GM10847 (cell line): ENCODE data around the gene TP53AIP1.

ENCODE experiments used
- POLR2A ChIP-seq: IDR thresholded peaks from 2 replicates; pipeline ENCODE4 v1.6.1; 2011; ENCODE audit not compliant: insufficient read length; ENCODE audit errors: extremely low read depth

The TP53AIP1 gene, protein sequence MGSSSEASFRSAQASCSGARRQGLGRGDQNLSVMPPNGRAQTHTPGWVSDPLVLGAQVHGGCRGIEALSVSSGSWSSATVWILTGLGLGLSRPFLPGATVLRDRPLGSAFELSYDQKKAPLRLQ

DNA sequence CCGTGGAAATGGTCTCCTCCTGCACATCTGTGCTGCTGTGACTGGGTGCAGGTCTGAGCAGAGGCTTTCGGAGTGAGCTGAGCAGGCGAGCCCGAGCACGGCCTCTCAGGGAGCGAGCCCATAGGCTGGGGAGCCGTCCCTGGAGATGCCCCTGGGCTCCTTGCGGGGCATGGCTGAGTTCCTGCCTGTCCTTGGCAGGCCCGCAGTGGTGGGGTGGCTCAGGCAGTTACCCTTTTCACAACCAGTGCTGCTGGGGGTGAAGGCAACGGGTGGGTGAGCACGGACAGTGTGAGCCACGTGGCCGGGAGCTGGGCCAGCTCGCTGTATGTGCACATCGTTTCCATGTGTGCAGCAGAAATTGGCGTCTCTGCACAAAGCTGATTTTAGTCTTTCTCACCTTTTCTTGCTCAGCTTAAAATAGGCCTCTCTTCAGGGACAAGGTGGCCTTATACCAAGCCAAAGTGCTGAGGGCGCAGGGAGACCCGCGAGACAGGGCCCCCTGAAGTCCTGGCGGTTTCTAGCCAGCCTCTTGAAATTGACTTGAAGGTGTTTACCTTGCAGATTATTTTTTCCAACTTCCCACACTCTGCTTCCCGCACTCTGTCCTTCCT lies at the start of gene TP53AIP1:
TP53AIP1 (minus strand) TSS at position 55 of the 611 bp plus-strand sequence. CDS start 5,053 bp downstream, outside the sequence.
- no peak for TF ChIP-seq POLR2A

DNA sequence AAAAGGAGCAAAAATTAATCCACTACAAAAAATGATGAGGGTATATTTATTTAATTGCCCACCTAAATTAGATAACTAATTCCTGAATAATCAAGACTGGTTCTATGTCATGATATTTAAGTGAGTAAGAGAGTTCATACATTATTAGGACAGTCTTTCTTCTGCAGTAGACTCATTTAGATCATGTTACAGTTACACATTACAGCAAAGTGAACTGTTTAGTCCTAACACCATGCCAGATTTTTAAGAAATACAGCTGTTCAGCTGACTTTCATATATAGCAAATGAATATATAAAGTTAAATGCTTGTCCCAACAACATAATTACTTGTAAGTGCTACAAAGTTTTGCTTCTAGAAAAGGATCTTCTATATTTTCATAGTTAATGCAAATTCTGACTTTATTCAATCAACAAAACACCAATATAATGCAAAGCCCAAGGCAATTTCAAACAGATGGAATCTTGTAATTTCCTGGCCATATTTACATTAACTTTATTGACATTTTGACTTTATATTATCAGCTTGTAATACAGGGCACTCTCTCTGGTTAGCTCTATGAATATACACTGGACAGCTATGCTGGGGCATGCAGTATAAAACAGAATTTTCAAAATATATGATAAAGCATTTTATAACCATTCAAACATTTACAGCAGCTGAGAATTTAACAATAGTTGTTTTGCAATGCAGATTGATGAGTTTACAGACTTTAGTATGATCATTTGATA lies 45.7 kb upstream of the TP53AIP1 start:
- no peak for TF ChIP-seq POLR2A

DNA sequence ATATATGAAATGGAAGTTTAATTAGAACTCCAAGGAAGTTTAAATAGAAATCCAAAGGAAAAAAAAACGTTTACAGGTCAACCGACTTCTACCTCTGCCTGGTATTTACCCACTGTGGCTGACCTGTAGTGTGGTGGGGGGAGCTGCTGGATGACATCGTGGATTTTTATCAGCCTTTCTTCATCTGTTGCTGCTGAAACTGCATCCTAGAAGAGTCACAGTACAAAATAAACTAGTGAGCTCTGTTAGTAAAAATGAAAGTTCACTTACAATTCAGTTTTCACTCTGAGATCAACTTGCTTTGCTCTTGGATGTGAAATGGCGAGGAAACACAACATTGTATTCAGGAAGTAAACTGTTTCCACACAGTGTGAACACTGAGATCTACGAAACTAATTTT lies 43.2 kb upstream of the TP53AIP1 start:
- no peak for TF ChIP-seq POLR2A

DNA sequence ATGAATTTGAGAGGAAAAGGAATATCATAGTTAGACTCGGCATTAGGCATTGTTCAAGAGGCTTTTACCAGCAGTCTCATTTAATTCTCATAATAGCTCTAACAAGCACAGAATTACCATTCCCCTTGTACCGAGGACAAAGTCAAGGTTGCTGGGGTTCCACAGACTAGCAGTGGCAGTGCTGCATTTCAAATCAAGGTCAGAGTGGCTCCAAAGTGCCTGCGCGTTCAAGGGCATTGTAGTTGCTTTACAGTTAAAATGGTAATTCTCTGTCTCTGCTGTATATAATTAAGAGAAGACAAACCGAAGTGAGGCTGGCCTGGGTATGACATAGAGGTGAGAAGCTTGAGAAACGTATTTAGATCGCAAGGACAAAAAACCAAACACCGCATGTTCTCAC lies 40.4 kb upstream of the TP53AIP1 start:
- no peak for TF ChIP-seq POLR2A

DNA sequence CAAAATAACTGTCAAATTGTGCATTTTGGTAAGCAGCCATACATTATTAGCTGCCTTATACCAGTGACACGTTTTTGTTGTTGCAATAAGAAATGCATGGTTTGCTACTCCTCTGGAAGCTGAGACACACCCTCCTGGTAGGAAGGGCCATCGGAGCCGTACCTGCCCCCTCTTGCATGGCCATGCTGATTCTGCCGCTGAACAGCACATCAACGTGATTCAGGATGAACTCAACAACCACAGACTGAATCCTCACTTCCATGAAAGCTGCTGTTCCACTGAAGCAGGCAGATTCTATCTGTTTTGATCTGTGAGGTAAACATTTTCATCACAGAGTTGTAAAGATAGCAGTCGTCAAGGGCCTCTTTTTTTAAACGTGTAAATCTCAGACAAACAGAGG lies 38.6 kb upstream of the TP53AIP1 start:
- no peak for TF ChIP-seq POLR2A

DNA sequence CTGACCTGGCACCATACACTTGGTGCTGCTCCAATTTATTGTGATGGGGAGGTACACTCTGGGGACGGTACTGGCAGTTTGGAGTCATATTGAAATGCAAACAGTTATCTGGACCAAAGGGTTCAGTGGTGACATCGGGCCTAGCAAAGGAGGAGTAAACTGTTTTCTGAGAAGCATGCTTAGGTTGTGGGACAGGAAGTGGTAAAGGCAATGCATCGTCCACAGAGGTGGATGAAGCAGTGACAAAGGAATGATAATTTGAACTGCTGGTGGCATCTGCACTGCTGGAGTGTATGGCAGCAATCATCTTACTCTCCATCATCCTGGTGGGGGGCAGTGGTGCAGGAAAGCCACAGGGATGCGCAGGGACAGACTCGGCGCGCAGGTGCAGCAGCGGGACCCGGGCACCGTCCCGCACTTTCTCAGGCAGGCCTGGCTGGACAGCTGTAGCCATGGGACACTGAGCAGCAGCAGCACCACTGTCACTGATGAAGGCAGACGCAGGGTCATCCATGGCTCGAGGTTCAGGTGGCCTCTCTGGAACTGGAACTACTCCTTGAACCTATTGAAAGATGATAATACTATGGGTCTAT lies 28.0 kb upstream of the TP53AIP1 start:
- TF ChIP-seq POLR2A, result no peak

DNA sequence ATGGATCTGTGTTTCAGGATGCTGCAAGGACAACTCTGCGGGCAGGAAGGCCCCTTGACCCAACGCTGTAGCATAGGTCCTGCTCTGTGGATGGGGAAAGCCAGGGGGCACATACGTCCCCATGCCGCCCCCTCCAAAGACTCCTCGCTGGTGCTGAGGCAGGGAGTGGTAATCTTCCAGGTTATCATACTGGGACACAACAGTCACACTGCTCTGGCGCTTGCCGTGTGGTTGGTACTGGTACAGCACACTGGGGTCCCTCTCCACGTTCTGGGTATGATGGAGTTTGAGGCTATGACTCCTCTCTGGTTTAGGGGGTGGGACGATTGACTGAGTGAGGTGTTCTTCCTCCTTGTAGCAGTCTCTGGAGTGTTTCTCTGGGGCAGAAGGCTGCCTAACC lies 26.2 kb upstream of the TP53AIP1 start:
- no peak for TF ChIP-seq POLR2A

DNA sequence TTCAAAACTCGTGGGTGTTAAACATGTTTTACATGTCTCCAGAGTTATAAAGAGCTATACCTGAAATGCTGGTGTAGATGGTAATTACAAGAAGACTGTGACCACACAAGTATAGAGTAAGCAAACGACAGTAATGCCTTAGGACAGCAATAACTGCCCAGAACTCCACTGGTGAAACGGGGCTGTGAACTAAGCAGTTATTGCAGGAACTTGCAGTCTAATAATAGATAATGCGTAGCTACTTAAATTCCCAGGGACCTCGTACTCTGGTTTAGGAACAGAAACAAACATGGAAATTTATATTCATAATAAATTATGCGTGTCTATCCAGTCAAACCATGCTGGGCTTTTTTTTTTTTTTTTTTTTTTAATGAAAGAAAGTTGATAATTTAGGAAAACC lies 24.9 kb upstream of the TP53AIP1 start:
- no peak for TF ChIP-seq POLR2A

DNA sequence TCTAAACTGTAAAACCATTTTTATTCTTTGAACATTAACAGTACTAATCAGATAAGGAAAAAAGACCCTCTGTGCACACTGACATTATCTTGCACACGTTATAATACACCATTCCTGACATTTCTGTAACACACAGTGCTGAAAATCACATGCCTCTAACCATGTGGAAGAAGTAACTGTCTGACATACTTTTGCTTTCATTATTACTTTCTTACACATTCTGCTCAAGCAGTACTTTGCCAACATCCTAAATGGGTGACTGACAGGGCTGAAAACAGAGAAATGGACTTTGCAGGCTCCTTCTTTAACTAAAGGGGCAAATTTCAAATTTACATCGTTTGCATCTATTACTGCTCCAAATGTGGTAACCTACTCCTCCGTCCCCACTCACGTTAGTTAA lies 22.8 kb upstream of the TP53AIP1 start:
- TF ChIP-seq POLR2A, result no peak

DNA sequence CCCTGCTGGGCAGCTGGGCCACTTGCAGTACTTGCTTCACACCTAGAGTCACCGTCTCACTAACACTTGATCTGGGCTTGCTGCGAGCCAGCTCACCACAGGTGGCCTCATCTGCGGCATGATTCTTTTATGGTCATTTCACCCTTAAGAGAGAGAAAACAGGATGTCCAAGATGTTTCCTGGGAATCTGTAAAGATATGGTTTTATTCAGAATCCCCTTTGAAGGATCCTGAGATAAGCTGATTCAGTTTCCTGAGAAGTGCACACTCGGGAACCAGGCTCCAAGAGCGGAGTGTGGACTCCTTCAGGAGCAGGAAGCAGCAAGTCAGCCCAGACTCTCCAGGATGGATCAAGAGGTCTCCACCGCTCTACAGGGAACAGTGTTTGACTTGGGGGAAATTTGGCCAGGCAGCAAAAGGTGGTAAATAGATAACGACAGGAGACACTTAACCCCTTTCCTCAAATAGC lies 21.8 kb upstream of the TP53AIP1 start:
- TF ChIP-seq POLR2A, result no peak

DNA sequence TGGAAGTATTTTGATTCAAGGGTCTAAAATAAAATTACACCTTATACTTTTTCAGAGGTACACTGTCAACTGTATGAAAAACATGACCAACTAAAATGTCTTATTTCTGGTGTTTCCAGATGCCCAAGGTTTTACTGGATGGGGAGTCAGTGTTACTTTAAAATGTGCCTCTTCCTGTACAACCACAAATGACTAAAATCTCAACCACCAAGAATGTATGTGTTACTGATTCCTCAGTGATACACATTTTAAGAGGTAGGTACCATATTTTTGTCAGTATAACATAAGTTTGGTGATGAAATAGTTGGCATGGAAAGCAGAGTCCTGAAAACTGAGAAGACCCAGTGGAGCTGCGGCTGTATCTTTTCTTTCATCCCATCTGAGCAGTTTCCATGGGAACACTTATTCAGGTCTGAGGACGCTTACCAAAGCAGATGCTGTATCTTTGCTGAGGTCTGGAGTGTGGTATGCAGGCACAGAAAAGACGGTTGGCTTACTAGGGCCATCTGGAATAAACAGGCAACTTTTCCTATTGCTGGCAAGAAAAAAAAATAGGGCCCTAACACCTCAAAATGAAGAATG lies 21.2 kb upstream of the TP53AIP1 start:
- TF ChIP-seq POLR2A, result no peak

DNA sequence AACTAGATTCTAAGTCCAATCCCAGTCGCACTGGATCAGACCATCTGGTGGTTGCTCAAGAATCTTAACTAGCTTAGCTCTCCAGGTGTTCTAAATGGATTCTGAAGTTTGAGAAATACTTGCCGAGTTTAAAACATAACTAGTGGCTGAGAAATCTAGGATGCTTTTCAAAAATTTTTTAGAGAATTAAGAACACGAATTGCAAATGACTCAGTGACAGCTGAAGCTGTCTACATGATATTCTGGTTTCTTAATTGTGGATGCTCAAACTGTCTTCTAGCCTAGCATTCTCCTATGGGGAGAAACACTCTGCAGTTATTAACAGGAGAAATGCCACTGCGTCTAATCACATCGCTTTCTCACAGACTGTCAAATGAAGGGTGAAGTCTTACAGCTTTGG lies 20.2 kb upstream of the TP53AIP1 start:
- no peak for TF ChIP-seq POLR2A

DNA sequence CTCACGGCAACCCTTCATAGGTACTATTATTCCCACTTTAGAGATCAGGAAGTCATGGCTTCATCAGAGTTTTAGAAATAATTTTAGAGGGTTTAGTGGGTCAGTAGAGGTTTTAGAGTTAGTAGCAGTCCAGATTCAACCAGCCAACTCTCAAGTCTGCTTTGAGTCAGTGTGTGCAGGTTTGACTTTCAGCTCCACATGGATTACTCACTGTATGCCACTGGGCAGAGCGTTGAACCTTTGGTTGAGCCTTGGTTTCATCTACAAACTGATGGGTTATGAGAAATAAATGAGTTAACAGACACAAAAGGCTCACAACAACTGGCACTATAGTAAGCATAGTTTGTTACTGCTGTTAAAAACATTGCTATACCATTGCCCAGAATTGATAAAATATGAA lies 19.0 kb upstream of the TP53AIP1 start:
- TF ChIP-seq POLR2A, result no peak

DNA sequence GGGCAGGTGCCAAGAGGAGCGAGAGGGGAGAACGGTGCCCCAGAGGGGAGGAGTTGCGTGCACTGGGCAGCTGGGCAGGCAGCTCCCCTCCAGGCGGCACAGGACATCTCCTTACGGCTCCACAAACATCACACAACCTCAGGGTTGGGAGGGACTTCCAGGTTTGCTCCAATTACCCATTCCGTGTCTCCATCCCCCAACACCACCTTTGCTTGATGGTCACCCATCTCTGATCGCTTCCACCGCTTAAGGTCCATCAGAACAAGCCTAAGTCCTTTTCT lies 14.5 kb upstream of the TP53AIP1 start:
- no peak for TF ChIP-seq POLR2A

DNA sequence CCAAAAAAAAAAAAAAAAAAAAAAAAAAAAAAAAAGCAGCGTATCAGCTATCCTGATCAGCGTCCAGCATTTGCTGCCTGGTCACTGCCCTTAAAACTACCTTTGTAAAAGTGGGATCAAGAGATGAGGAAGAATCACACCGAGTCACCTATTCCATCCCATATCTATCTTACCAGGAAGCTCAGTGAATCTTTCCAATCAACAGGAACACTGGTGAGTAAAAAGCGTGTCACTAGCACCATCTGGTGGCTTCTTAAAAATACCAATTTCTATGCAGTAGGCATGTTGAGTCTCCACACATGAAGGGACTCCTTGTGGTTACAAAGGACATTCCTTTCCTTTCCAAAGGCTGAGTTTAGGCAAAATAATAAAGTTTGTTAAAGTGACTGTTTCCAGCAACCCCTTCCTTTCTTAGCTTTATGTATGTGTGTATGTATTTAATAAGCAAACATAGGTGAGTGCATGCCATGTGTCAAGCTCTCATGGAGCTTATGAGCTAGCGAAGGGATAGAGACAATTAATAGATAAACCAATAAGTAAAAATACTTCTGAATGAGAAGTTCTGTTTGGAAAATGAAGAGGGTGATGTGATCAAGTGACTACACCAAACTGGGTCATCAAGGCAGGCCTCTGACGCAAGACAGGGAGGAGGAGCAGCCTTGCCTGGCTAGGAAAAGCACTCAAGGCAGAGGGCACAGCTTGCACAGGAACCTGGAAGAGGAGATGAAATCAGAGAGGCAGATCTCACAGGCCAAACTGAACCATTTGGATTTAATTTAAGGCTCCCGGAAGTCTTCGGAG lies 13.9 kb upstream of the TP53AIP1 start:
- no peak for TF ChIP-seq POLR2A

DNA sequence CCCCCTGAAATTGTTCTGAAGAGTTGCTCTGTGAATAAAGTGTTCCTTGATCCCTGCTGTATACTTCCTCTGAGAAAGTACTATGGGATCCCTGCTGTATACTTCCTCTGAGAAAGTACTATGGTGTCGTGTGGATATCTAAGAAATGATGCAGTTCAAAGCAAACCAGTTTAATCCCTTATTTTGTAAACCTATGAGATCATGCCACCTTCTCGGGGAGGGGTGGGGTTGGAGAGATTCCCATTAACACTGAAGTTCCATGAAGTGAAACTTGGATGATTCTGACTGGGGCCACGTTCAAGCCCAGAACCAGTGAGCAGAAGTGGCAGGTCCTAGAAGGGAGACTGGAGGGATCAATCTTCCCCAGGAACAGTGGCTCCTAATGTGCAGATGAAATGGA lies 13.0 kb upstream of the TP53AIP1 start:
- no peak for TF ChIP-seq POLR2A

DNA sequence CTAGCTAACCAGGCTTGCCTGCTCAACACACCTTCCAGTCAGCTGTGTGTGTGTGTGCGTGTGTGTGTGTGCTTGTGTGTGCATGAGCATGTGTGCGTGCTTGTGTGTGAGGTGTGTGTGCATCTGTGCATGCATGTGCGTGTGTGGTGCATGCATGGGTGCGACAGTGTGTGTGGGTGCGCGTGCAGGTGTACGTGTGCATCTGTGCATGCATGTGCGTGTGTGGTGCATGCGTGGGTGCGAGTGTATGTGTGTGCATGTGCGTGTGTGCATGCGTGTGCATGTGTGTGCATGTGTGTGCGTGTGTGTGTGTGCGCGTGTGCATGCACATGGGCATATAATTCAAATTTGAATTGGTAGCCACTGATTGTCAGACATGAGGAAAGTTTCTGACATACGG lies 10.5 kb upstream of the TP53AIP1 start:
- TF ChIP-seq POLR2A, result no peak
